NCI-H2029 (cell line): Measurements from ENCODE around the gene ERF.
"Not testable (repeated sequence)": the region's sequence is repeated elsewhere in the genome, so short reads cannot be mapped to it uniquely, and the experiment has no call there.

Experiments used
- DNase-seq: peaks from one replicate; lab custom pipeline; 2025; lab: John Stamatoyannopoulos, UW

ERF gene

GRCh38 chr19:42275103-42275502, 20.2 kb upstream of the ERF start:
- DNase-seq: no peak

DNA sequence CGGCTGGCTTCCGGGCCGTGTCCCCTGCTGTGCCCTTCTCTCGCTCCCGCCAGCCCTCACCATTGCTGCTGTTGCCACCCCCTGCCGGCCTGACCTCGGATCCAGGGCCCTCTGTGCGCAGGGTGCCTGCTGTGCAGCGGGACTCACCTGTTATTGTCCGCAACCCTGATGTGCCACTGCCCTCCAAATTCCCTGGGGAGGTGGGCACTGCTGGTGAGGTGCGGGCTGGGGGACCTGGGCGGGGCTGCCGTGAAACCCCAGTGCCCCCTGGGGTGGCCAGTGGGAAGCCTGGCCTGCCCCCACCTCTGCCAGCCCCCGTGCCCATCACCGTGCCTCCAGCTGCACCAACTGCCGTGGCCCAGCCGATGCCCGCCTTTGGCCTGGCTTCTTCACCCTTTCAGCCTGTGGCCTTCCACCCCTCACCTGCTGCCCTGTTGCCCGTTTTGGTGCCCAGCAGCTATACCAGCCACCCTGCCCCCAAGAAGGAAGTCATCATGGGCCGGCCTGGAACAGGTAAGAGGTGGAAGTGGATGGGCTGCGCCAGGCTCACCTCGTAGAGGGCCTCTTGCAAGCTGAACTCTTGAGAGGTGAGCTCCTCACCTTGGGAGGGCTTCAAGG, 19.2 kb upstream of the ERF start:
- DNase-seq: no peak

DNA sequence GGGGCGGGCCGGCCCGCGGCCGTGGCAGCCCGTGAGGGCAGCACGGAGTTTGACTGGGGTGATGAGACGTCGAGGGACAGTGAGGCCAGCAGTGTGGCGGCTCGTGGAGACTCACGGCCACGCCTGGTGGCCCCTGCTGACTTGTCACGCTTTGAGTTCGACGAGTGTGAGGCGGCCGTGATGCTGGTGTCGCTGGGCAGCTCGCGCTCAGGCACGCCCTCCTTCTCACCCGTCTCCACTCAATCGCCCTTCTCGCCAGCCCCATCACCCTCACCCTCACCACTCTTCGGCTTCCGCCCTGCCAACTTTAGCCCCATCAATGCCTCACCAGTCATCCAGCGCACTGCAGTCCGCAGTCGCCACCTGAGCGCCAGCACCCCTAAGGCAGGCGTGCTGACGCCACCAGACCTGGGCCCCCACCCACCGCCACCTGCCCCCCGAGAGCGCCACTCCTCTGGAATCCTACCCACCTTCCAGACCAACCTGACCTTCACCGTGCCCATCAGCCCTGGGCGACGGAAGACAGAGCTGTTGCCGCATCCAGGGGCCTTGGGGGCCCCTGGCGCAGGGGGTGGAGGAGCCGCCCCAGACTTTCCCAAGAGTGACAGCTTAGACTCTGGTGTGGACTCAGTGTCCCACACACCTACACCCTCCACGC, 18.6 kb upstream of the ERF start:
- no peak for DNase-seq

DNA sequence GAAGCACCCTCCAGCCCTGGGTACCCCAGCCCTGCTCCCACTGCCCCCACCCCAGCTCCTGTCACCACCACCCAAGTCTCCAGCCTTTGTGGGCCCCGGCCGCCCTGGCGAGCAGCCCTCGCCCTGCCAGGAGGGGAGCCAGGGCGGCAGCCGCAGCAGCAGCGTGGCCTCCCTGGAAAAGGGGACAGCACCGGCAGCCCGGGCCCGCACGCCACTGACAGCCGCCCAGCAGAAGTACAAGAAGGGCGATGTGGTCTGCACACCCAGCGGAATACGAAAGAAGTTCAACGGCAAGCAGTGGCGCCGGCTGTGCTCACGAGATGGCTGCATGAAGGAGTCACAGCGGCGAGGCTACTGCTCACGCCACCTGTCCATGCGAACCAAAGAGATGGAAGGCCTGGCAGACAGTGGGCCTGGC, 18.1 kb upstream of the ERF start:
- no peak for DNase-seq

GRCh38 chr19:42272535-42272897, 17.6 kb upstream of the ERF start:
- no peak for DNase-seq

- no peak for DNase-seq
These were observed 17.1 kb upstream of the ERF start for GRCh38 chr19:42271861-42272534.

DNA sequence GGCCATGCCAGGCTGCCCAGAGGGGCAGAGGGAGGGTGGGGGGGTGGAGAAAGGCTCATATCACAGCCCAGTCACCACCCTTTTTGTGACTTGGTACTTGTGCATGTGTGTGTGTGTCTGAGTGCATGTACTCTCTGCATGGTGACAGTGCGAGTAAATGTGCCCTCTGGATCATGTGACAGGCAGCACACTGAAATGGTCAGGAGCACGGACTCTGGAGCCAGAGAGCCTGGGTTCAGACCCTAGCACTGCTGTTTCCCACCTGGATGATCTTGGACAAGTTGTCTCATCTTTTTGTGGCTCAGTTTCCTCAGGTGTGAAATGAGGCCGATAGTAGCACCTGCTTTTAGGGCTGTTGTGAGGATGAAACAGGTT, 16.1 kb upstream of the ERF start:
- no peak for DNase-seq

DNA sequence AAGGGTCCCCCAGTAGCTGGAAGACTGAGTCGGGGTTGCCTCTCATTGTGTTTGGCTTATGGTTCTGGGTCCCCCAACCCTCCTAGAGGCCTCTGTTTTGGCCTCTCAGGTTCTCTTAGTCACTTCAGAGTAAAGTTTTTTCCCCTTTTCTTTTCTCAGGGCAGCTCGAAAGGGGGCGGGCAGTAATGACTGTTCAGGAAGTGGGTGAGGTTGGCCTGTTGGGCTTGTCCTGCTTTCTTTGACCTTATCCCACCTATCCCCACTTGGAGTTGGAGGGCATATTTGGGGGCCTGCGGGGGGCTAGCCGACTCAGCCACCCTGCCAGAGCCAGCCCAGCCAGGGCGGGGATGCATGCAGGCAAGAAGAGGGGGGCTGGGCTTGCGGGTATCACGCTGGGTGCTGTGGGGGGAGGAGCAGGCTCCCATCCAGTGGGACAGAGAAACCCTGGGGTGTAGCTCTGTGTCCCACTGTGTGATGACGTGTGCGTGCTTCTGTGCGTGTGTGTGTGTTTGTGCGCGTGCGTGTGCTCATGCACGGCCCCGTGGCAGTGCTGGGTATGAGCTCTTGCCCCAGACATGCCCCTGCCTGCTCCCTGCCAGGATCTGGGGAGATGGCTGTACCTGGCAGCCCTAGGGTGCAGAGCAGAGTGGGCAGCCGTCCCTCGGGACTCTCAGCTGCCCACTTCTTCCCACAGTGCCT, 15.6 kb upstream of the ERF start:
- no peak for DNase-seq

- no peak for DNase-seq
These were observed 14.8 kb upstream of the ERF start for GRCh38 chr19:42269478-42270345.

DNA sequence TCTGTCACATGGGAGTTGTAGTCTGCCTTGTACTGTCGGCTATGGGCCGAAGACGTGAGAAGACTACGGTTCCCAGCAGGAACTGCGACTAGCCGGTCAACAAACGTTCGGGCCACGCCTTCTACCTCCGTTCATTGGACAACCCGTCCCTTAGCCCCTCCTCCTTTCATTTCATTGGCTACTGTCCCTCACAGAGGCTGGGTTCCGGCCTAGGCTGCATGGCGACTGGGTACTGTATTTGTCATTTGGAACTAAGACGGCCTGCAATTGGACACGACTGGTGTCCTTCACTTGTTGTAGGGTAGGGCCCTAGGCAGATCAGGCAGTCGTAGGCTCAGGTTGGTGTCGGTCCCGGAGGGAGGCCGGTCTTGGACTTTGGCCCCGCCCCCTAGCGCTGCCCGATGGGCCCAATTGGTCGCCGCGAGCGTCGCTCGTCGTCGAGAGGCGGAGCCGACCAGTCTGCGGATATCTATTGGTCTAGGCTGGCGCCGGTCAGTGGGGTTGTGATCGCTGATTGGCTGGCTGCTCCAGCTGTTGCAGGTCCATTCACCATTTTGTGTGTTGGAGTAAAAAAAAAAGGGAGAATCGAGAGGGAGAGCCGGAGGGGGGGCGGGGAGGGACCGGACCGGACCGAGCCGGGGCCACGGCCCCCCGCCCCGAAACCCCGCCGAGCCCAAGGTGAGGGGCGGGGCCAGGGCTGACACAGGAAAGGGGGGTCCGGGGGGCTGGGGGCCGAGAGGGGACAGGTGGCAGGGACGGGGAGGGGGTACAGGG, 14.0 kb upstream of the ERF start, which contains the start of gene CIC:
CIC (plus strand) TSS at position 549 of the 774 bp plus-strand sequence. CDS start 2,532 bp downstream, outside the sequence.
- peak; percentile 100 for DNase-seq

DNA sequence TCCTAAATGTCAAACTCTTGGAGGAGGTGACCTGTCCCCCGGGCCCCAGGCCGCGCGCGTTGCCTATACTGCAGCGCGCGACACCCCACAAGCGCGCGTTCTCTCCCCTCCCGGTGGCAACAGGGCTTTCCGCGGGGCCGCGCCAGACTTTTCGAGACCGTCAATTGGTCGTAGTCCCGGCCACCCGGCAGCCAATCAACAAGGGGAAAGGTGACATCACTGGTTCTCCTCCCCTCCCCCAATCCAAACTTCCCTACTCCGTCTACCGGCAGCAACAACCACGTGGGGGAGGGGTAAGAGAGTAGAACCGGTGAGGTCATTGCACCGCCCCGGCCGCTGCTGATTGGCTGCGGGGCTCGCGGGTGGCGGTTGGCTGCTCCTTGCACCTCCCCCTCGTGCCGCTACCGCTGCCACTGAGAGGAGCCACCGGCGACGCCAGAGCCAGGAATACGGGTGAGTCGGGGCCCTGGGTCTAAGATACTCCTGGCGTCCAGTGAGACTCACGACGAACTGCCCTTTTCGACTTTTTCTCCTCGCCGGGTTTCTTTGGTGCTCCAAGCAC, 13.3 kb upstream of the ERF start:
- peak; percentile 99 for DNase-seq

- DNase-seq: no peak
These were observed 12.8 kb upstream of the ERF start for GRCh38 chr19:42267644-42268141.

GRCh38 chr19:42266928-42267603, 12.1 kb upstream of the ERF start:
- DNase-seq: not testable (repeated sequence)

GRCh38 chr19:42266105-42266504, 11.2 kb upstream of the ERF start:
- not testable (repeated sequence) for DNase-seq

GRCh38 chr19:42261763-42262162, 6.8 kb upstream of the ERF start:
- DNase-seq: no peak

DNA sequence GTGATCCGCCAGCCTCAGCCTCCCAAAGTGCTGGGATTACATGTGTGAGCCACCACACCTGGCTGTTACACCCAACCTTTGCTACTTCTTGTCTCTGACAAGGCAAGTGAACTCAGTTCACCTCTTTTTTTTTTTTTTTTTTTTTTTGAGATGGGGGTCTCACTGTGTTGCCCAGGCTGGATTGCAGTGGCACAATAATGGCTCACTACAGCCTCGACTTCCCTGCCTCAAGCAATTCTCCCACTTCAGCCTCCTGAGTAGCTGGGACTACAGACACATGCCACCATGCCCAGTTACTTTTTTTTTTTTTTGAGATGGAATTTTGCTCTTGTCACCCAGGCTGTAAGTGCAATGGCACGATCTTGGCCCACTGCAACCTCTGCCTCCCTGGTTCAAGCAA, 2.9 kb upstream of the ERF start:
- DNase-seq: not testable (repeated sequence)

DNA sequence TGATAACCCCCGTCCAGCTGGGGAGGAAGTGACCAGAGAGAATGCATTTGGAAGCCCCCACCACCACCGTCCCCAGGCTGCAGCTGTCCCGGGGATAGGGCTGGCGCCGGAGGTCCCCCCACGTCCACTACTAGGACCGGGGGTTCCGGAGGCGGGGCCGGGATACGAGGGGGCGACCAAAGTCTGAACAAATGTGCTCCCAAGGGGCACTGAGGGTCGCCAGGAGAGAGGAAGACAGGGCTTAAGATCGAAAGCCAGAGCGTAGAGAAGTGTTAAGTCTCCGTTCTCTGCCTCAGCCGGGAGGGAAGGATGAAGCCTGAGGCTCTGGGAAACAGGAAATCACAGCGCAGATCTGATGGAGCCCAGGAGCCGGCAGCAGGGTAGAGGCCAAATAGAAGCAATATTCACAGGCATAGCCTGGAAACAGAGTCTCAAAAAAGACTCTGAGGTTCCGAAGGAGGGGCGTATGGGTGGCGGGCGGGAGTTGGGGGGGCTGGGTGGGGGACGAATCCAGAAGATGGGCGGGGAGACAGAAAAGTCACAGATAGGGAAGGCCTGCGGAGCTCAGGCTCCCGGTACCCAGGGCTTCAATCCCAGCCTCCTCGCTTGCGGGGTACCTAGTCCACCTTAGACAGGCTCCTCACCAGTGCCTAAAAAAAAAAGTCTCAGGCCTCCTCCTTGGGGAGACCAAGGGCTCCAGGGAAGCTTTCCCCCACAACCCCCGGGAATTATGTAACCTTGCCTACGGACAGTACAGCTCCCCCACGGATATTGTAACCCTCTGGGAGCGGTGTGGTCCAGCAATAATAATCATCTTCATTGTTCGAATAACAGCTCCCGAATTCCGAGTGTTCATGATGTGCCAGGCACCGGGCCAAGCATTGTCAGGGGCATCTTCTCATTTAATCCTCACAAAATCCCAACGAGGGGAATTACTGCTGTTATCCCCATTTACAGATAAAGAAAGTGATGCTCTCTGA, 1.1 kb upstream of the ERF start:
- DNase-seq: no peak

DNA sequence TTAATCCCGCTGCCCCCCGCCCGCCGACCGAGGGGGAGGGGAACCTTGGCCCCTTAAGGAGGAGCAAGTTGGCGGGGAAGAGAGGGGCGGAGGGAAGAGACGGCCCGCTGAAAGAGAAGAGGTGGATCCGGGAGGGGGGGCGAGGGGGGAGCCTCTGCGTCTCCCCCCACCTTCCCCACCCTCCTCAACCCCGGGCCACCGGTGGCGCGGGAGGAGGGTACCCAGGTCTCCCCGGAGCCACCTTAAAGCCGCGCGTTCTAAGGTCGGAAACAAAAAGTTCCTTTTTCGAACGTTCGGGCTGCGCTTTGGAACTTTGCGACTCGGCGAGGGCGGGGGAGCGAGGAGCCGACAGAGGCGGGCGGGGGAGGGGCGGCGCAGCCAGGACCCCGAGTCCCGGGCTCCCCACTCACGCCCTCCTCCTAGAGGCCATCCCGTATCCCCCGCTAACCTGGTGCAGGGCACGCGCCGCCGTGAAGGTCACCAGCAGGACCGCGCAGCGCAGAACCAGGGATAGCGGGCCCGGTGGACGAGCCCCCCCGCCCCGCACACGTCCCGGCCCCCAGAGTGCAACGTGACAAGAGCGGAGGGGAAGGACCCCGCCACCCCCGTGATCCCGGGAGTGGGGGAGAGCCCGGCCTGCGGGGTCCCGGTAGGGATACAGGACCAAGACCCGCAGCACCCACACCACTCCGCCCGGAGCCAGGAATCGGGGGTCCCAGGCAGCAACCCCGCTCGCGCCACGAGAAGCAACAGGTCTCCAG, 659 bp downstream of the ERF start:
- DNase-seq: no peak
